Left ventricle myocardium inferior (tissue), 1 donor: ENCODE measurements around the gene SNAPC4. TPM values are rescaled to one million over a fixed set of nuclear protein-coding genes. Genes with fewer than 3 reads are reported as not detected.

Experiments
- DNase-seq: peaks from one replicate; pipeline ENCODE4 v3.0.0-alpha.2; 2020
- H3K27ac ChIP-seq: fragments of 200-600 bp; replicated peaks from 2 replicates; pipeline ENCODE4 v1.8.0; 2021
- H3K27me3 ChIP-seq: fragments of 200-600 bp; 2 replicates; pipeline ENCODE4 v1.8.0; 2021; ENCODE audit warnings: low read depth
- H3K36me3 ChIP-seq: fragments of 200-600 bp; 2 replicates; pipeline ENCODE4 v1.8.0; 2021
- H3K4me1 ChIP-seq: fragments of 200-600 bp; 2 replicates; pipeline ENCODE4 v1.8.0; 2021
- H3K4me3 ChIP-seq: fragments of 200-600 bp; 2 replicates; pipeline ENCODE4 v1.8.0; 2021; ENCODE audit warnings: mild to moderate bottlenecking, moderate library complexity
- H3K9me3 ChIP-seq: fragments of 200-600 bp; replicated peaks from 2 replicates; pipeline ENCODE4 v1.8.0; 2021
- intact Hi-C: fragments of 100-400 bp; cut with micrococcal nuclease; formaldehyde crosslinking; loops from one replicate; pipeline ENCODE4 v1.11.0; 2022
- total RNA-seq: library from RNA; stranded (reverse); fragmentation: NEBNext Ultra II Directional; extraction: Animal tissue kit (Norgen Biotek cat#: 25700); gene quantifications from one replicate; pipeline ENCODE4 v1.2.1, GENCODE V29; 2021
- TF ChIP-seq, protein P1 (sequence below): fragments of 200-600 bp; IDR thresholded peaks from 2 replicates; pipeline ENCODE4 v1.8.0; 2021; ENCODE audit warnings: antibody characterized with exemption, mild to moderate bottlenecking, borderline replicate concordance
- donor health status: DM: no; HTN: yes; CAD: no; lungs with severe emphysema.

Gene SNAPC4
- total RNA-seq, 1 donor from 2014 or later, result 5.2 TPM

DNA sequence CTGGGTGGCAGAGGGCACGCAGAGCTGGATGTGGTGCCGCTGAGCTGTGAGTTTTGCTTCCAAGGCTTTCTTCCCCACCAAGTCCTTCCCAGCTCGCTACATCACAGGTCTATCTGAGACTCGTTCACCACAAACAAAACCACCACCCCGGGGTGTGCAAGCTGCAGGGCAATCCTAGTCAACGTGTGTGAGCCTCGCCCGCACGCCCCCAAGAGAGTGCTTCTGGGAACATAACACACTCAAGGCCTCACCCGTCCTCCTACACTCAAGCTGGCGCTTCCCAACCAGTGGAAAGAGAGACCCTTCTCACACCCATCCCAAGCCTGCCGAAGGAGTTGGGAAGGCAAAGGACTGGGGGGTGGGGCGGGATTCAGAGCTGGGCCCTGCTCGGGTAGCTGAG is 10.6 kb downstream of the SNAPC4 start:
- H3K27ac ChIP-seq, result no peak overlapping the region
- TF ChIP-seq, protein P1, sequence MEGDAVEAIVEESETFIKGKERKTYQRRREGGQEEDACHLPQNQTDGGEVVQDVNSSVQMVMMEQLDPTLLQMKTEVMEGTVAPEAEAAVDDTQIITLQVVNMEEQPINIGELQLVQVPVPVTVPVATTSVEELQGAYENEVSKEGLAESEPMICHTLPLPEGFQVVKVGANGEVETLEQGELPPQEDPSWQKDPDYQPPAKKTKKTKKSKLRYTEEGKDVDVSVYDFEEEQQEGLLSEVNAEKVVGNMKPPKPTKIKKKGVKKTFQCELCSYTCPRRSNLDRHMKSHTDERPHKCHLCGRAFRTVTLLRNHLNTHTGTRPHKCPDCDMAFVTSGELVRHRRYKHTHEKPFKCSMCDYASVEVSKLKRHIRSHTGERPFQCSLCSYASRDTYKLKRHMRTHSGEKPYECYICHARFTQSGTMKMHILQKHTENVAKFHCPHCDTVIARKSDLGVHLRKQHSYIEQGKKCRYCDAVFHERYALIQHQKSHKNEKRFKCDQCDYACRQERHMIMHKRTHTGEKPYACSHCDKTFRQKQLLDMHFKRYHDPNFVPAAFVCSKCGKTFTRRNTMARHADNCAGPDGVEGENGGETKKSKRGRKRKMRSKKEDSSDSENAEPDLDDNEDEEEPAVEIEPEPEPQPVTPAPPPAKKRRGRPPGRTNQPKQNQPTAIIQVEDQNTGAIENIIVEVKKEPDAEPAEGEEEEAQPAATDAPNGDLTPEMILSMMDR, result no peak
- H3K4me1 ChIP-seq, result no peaks in the 10 kb centered on the region
- intact Hi-C loops, result no loop called here
- DNase-seq, result no peak
- H3K36me3 ChIP-seq, result peaks cover 91% of the 10 kb centered on the region
- no peaks in the 10 kb centered on the region for H3K9me3 ChIP-seq
- H3K4me3 ChIP-seq, result no peak overlapping the region
- no peaks in the 10 kb centered on the region for H3K27me3 ChIP-seq

DNA sequence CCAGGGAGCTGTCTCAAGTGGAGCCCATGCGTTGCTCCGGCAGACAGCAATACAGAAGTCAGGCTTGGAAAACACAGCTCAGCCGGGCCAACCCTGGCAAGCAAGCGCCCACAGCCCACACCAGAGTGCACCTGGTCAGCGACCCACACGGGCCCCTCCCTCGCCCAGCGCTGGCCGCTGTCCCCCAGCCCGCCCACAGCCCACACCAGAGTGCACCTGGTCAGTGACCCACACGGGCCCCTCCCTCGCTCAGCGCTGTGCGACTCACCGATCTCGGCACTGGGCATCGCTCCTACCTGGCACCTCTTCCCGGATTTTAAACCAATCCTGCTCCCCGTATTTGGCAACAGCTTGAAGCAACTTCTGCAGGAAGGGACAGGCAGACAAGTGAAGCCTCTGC is 12.8 kb downstream of the SNAPC4 start:
- Histone ChIP-seq H3K27me3 (no peaks in the 10 kb centered on the region), H3K9me3 (no peaks in the 10 kb centered on the region), H3K36me3 (peaks cover 90% of the 10 kb centered on the region), H3K4me1 (no peaks in the 10 kb centered on the region), H3K27ac (no peak overlapping the region), H3K4me3 (no peak overlapping the region)
- TF ChIP-seq, protein P1, result no peak
- no peak for DNase-seq
- intact Hi-C loops, result no loop called here

- no peaks in the 10 kb centered on the region for H3K27me3 ChIP-seq
- intact Hi-C loops, result no loop called here
- no peak for DNase-seq
- no peak overlapping the region for H3K27ac ChIP-seq
- H3K4me1 ChIP-seq, result peaks cover 9% of the 10 kb centered on the region
- no peak overlapping the region for H3K4me3 ChIP-seq
- TF ChIP-seq, protein P1, result no peak
- no peaks in the 10 kb centered on the region for H3K9me3 ChIP-seq
- H3K36me3 ChIP-seq, result peaks cover 85% of the 10 kb centered on the region
Observed at GRCh38 chr9:136386018-136386417, 14.0 kb downstream of the SNAPC4 start.

DNA sequence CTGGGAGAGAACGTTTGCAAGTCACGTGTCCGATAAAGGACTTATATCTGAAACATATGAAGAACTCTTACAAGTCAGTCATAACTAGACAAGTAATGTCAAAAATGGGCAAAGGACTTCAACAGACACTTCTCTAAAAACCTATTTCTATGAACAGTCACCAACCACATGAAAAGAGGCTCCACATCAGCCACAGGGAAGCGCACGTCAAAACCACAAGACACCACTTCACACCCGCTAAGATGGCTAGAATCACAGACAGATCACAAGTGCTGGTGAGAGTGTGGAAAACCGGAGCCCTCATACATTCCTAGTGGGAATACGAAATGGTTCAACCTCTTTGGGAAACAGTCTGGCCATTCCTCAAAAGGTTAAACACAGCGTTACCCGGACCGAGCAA is 15.0 kb downstream of the SNAPC4 start:
- intact Hi-C loops, result no loop called here

DNA sequence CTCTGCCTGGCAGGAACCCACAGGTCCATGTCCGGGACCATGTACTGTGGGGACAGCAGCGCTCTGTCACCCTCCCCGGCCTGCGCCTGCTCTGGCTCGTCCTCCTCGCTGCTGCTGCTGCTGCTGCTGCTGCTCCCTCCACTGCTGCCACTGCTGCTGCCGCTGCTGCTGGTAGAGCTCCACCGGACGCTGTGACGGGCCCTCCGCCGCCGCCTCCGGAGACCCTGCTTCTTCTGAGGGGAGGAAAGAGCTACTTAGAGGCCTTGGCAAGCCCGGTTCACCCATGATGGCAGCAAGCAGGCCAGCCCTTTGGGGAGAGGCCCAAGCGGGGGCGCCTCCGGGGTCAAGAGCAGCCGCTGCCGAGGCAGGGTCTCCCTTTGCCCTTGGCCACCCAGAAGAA is 16.5 kb downstream of the SNAPC4 start:
- H3K36me3 ChIP-seq, result peaks cover 79% of the 10 kb centered on the region

More for the DNA sequence above, 15.0 kb downstream of the SNAPC4 start:
- H3K36me3 ChIP-seq, result peaks cover 87% of the 10 kb centered on the region
- H3K4me1 ChIP-seq, result peaks cover 14% of the 10 kb centered on the region
- no peaks in the 10 kb centered on the region for H3K27me3 ChIP-seq
- TF ChIP-seq, protein P1, result no peak
- no peaks in the 10 kb centered on the region for H3K9me3 ChIP-seq
- no peak overlapping the region for H3K27ac ChIP-seq
- no peak overlapping the region for H3K4me3 ChIP-seq
- no peak for DNase-seq

More for the DNA sequence above, 16.5 kb downstream of the SNAPC4 start:
- H3K9me3 ChIP-seq, result no peaks in the 10 kb centered on the region
- DNase-seq, result no peak
- no peak overlapping the region for H3K27ac ChIP-seq
- TF ChIP-seq, protein P1, result no peak
- peaks cover 24% of the 10 kb centered on the region for H3K4me1 ChIP-seq
- H3K4me3 ChIP-seq, result no peak overlapping the region
- H3K27me3 ChIP-seq, result no peaks in the 10 kb centered on the region
- intact Hi-C loops, result no loop called here
